HEK293T (cell line): ENCODE measurements around the gene ZNF511.

Experiments
- CTCF ChIA-PET: fragments of 350-600 bp; formaldehyde crosslinking; extraction: SDS; loops from one replicate; lab custom pipeline; 2021; ENCODE audit warnings: antibody characterized with exemption, inconsistent platforms; lab: Yijun Ruan, JAX
- POLR2A ChIA-PET: fragments of 350-600 bp; formaldehyde crosslinking; extraction: SDS; loops from one replicate; lab custom pipeline; 2020; ENCODE audit warnings: antibody characterized with exemption, inconsistent platforms; lab: Yijun Ruan, JAX
- DNase-seq: peaks from one replicate; pipeline ENCODE4 v3.0.0; 2012; ENCODE audit warnings: mixed read lengths; ENCODE audit errors: extremely low spot score
- ARNT ChIP-seq: fragments of 450-650 bp; IDR thresholded peaks from 2 replicates; pipeline ENCODE4 v1.6.1; 2017; ENCODE audit warnings: mild to moderate bottlenecking
- BHLHE40 ChIP-seq: fragments of 450-650 bp; IDR thresholded peaks from 2 replicates; pipeline ENCODE4 v1.6.1; 2016; ENCODE audit warnings: mild to moderate bottlenecking, moderate library complexity, borderline replicate concordance
- CTBP1 ChIP-seq: fragments of 450-650 bp; IDR thresholded peaks from 2 replicates; pipeline ENCODE4 v1.6.1; 2016; ENCODE audit warnings: borderline replicate concordance
- ELF4 ChIP-seq: fragments of 450-650 bp; IDR thresholded peaks from 2 replicates; pipeline ENCODE4 v1.6.1; 2017; ENCODE audit warnings: antibody characterized with exemption
- FOXA1 ChIP-seq: fragments of 450-650 bp; IDR thresholded peaks from 2 replicates; pipeline ENCODE4 v1.6.1; 2016; ENCODE audit warnings: mild to moderate bottlenecking
- FOXK2 ChIP-seq: fragments of 450-650 bp; IDR thresholded peaks from 2 replicates; pipeline ENCODE4 v1.6.1; 2016; ENCODE audit warnings: mild to moderate bottlenecking
- FOXM1 ChIP-seq: fragments of 450-650 bp; IDR thresholded peaks from 2 replicates; pipeline ENCODE4 v1.6.1; 2017; ENCODE audit warnings: mild to moderate bottlenecking, borderline replicate concordance
- HDGF ChIP-seq: fragments of 450-650 bp; IDR thresholded peaks from 2 replicates; pipeline ENCODE4 v1.6.1; 2017; ENCODE audit warnings: antibody characterized with exemption, borderline replicate concordance
- L3MBTL2 ChIP-seq: fragments of 450-650 bp; conservative IDR thresholded peaks from 2 replicates; pipeline ENCODE4 v1.6.1; 2016; ENCODE audit warnings: mild to moderate bottlenecking
- LEF1 ChIP-seq: fragments of 450-650 bp; IDR thresholded peaks from 2 replicates; pipeline ENCODE4 v1.6.1; 2017; ENCODE audit warnings: mild to moderate bottlenecking, borderline replicate concordance
- NFRKB ChIP-seq: fragments of 450-650 bp; IDR thresholded peaks from 2 replicates; pipeline ENCODE4 v1.6.1; 2016; ENCODE audit warnings: mild to moderate bottlenecking, moderate library complexity
- PKNOX1 ChIP-seq: fragments of 450-650 bp; IDR thresholded peaks from 2 replicates; pipeline ENCODE4 v1.6.1; 2016
- SP1 ChIP-seq: fragments of 450-650 bp; IDR thresholded peaks from 2 replicates; pipeline ENCODE4 v1.6.1; 2017
- SUZ12 ChIP-seq: fragments of 450-650 bp; IDR thresholded peaks from 2 replicates; pipeline ENCODE4 v1.6.1; 2016; ENCODE audit warnings: mild to moderate bottlenecking
- TARDBP ChIP-seq: fragments of 450-650 bp; IDR thresholded peaks from 2 replicates; pipeline ENCODE4 v1.6.1; 2016
- ZNF384 ChIP-seq: fragments of 450-650 bp; IDR thresholded peaks from 2 replicates; pipeline ENCODE4 v1.6.1; 2016

Gene ZNF511

GRCh38 chr10:133334503-133335245, 26.0 kb downstream of the ZNF511 start:
- peak; percentile 57 for DNase-seq
- CTCF ChIA-PET: no interaction called here
- TF ChIP-seq FOXM1 (no peak), CTBP1 (no peak), L3MBTL2 (no peak), ARNT (no peak)
- POLR2A ChIA-PET: no interaction called here

GRCh38 chr10:133335246-133336117, 26.8 kb downstream of the ZNF511 start:
- TF ChIP-seq PKNOX1 (no peak), ZNF384 (no peak), FOXK2 (no peak), NFRKB (no peak), FOXM1 (no peak), L3MBTL2 (no peak), LEF1 (no peak), TARDBP (no peak)
- POLR2A ChIA-PET: no interaction called here
- CTCF ChIA-PET: interaction anchor here (0.5 to 1.1 kb wide), 2 partner anchors 25 to 28 kb away, joined by 3 read pairs; no protein-coding TSS in a partner anchor
- DNase-seq: peak; percentile 61

- TF ChIP-seq ELF4 (no peak), ARNT (no peak), SP1 (no peak), NFRKB (no peak), HDGF (no peak), LEF1 (no peak), PKNOX1 (no peak), FOXK2 (no peak), FOXA1 (no peak), CTBP1 (no peak), TARDBP (no peak), SUZ12 (no peak), FOXM1 (no peak), BHLHE40 (no peak)
- ChIA-PET CTCF (interaction anchor here (0.5 to 1.1 kb wide), 2 partner anchors 25 to 29 kb away, joined by 3 read pairs; no protein-coding TSS in a partner anchor), POLR2A (no interaction called here)
- DNase-seq: no peak
These were observed 27.4 kb downstream of the ZNF511 start for GRCh38 chr10:133336118-133336576.

- DNase-seq: peak; percentile 80
These were observed 28.1 kb downstream of the ZNF511 start, which contains the start of gene CALY for GRCh38 chr10:133336577-133337369. TSS of gene CALY (minus strand) at chr10:133336896. CDS start at chr10:133328989, 7,907 bp downstream.

GRCh38 chr10:133337370-133337725, 28.6 kb downstream of the ZNF511 start:
- CTCF ChIA-PET: no interaction called here
- POLR2A ChIA-PET: no interaction called here
- DNase-seq: no peak

More at GRCh38 chr10:133336577-133337369, 28.1 kb downstream of the ZNF511 start, which contains the start of gene CALY:
- CTCF ChIA-PET: interaction anchor here (1.1 kb wide), 1 partner anchor 24 kb away, joined by 3 read pairs; no protein-coding TSS in a partner anchor
- TF ChIP-seq L3MBTL2 (no peak), SP1 (no peak), HDGF (no peak), ELF4 (no peak), CTBP1 (no peak), ZNF384 (no peak), SUZ12 (no peak)
- POLR2A ChIA-PET: no interaction called here

More at GRCh38 chr10:133337370-133337725, 28.6 kb downstream of the ZNF511 start:
- TF ChIP-seq NFRKB: no peak
- no peak for TF ChIP-seq TARDBP
- TF ChIP-seq ZNF384: no peak
- no peak for TF ChIP-seq FOXA1
- no peak for TF ChIP-seq CTBP1
- TF ChIP-seq SP1: no peak
- TF ChIP-seq LEF1: no peak
- TF ChIP-seq PKNOX1: no peak
